ENCODE measurements around the gene MIB1.
"Not testable (repeated sequence)": the region's sequence is repeated elsewhere in the genome, so short reads cannot be mapped to it uniquely, and the experiment has no call there.

MIB1 gene

DNA sequence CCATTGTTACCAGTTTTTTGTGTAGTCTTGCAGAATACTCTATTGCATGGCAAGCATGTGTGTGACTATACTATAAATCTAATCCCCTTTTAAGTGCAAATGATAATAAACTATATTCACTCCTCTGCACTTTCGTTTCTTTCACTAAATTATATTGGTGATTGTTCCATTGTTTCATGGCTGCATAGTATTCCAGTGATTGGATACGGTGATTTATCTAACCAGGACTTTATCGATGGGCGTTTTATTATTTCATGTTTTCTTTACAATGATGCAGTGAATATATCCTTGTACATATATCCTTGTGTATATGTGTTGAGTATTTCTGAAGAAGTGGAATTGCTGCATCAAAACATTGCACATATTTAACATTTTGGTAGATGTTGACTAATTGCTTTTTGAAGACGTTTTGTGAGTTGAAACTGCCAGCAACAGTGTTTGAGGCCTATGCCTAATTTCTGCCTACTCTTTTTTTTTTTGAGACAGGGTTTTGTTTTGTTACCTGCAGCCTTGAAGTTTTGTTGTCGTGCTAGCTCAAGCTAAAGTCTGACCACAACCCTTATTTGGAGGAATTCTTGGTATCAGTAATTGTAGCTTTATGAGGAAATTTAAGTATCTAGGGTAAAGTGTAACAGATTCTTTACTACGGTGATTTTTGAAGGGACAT, 2.7 kb downstream of the MIB1 start:
- DNase-seq (ENCODE audit: low read depth): no peak

DNA sequence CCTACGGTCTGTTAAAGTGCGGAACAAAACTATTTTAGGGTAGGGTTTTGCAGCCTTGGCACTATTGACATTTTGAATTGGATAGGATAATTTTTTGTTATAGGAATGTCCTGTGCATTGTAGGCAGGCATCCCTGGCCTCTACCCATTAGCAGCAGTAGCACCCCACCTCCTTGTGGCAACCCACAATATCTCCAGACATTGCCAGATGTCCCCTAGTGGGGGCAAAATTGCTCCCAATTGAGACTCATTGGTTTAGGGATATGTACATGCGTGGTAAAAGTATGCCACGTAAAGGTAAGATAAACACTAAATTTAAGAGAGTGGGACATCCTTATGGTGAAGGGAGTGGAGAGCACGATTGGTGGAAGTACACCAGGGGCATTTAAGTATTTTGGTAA, 4.6 kb downstream of the MIB1 start:
- DNase-seq (ENCODE audit: low read depth): peak; percentile 14

DNA sequence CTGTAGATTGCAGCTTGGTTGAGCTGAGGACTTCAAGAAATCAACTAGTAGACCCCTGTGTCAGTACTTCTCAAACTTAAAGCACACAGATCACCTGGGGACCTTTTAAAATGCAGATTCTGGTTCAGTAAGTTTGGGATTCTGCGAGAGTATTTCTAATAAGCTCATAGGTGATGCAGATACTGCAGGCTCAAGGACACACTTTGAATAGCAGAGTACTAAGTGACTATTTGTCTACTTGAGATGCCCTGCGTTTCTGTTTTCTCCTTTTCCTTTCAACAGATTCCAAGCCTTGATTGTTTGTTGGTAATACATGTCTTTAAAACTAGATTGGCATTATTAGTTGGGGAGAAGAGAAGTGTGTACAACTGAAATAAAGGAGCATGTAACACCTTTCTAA, 6.7 kb downstream of the MIB1 start:
- no peak for DNase-seq (ENCODE audit: low read depth)

DNA sequence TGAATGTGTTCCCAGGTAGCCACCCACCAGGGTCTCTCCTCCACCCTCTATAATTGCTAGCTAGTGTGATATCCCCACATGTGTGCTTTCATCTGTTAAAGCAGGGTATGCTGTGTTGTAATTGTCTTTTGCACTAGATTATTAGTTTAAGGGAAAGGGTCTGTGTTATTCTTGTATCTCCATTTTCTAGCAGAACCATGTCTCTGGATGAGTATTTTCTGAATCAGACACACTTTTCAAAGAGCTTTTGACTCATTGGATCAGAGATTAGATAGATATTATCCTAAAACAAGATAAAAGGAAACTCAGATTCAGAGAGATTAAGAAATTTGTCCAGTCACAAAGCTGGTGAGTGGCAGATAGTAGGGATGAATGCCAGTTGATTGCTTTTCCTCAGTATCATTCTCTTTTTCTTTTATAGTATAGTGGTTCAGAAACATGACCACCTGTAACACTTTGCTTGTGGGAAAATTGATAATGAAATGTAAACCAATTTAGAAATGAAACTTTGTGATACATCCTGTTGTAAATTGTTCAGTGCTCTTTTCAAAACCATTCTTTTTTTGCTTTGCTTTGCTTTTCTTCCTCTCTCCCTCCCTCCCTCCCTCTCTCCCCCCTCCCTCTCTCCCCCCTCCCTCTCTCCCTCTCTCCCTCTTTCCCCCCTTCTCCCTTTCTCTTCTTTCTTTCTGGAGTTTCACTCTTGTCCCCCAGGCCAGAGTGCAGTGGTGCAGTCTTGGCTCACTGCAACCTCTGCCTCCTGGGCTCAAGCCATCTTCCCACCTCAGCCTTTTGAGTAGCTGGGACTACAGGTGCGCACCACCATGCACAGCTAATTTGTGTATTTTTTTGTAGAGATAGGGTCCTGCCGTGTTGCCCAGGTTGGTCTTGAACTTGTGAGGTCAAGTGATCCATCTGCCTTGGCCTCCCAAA, 7.4 kb downstream of the MIB1 start:
- DNase-seq (ENCODE audit: low read depth): peak; percentile 22

DNA sequence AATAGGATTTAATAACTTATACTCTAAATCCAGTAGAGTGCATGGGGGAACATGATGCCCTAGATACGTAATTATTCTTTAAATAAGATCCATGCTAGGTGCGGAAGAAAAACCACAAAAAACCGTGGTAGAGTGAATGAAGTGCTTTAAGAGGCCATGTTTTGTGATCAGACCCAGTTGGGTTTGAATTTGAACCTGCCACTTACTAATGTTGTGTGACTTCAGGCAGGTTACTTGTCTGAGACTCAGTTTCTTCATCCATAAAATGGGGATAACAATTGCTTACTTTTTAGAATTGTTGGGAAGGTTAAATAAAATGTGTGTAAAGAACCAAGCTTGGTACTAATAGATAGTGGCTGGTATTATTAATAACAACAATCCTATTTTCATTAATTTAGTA, 17.2 kb downstream of the MIB1 start:
- no peak for DNase-seq (ENCODE audit: low read depth)

DNA sequence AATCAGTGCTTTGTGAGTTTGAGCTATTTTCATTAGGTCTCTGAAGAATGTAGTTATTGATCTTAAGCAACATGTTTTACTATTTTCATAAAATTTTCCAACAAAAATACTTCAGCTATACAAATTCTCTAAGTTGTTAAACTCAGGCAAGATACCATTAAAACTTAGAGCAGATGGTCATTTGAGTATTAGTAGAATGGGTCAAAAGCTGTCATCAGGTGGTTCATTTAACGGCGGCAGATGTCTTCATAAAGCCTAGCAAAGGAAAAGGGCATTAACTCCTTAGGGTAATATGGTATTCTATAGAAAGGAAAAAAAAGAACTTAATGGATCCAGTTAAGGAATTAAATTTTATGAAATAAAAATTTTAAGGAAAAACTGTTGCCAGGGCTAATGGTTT, 19.2 kb downstream of the MIB1 start:
- no peak for DNase-seq (ENCODE audit: low read depth)

DNA sequence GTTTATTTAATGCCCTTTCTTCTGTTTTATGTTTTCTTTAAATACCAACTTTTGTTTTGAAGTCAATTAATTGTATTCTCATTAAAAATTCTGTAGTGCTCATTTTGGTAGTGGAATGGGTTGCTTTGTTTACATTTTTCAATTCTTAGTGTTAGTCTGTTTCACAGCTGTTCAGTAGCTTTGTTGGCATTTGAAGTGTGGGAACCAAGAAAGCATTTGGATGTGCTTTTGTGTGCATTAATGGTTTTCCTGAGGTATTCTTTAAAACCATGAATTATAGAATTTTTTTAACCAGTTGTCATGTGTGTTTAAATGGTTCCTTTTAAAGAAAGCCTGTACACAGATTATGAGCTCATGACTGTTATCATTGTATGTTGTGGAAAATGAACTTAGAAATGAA, 19.7 kb downstream of the MIB1 start:
- DNase-seq (ENCODE audit: low read depth): no peak

DNA sequence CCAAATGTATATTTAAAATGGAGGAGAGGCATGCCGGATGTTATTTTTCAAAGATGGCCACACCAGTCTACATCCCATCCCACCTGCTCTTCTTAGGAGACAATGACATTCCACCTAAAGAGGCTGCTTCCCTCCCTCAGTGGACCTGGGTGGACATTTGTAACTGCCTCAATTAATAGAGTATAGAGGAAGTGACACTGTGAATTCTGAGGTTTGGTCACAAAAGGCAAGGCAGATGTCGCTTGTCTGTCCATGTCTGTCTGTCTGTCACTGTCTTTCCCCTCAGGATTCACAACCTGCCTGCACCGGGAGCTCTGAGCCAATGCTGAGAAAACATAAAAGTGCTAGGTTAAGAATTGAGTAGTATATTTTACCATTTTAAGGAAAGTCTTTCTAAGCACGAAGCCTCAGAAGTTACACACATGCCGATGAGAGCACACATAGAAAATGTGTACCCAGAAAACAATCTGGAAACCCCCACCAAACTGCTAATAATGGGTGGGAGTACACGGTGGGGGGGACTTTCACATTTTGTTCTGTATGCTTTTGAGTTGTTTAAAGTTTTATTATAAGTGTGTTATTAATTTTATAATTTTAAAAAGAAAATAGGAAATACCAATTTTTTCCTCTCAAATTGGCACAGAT, 21.0 kb downstream of the MIB1 start:
- no peak for DNase-seq (ENCODE audit: low read depth)

DNA sequence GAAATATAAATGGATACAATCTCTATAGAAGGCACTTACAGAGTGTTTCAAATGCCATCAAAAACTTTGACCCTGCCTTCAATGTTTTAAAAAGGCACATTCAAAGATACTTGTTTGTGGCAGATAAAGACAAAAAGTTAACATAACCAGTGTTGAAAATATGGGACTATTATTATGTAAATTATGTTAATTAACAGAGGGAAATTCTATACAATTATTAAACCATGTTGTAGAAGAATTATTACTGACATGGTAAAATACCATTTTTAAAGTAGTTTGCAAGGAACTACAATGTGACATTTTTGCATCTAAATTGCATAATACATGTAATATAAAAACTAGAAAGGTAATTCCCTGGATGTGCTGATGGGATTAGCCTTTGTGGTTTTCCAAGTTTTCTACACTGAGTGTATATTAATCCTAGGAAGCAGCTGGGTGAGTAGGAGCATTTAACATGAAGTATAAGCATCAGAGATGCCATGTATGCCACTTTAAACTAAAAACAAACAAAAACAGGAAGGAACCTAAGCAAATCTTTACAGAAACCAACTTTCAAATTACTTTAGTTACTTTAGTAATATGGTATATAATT, 21.7 kb downstream of the MIB1 start:
- no peak for DNase-seq (ENCODE audit: low read depth)

DNA sequence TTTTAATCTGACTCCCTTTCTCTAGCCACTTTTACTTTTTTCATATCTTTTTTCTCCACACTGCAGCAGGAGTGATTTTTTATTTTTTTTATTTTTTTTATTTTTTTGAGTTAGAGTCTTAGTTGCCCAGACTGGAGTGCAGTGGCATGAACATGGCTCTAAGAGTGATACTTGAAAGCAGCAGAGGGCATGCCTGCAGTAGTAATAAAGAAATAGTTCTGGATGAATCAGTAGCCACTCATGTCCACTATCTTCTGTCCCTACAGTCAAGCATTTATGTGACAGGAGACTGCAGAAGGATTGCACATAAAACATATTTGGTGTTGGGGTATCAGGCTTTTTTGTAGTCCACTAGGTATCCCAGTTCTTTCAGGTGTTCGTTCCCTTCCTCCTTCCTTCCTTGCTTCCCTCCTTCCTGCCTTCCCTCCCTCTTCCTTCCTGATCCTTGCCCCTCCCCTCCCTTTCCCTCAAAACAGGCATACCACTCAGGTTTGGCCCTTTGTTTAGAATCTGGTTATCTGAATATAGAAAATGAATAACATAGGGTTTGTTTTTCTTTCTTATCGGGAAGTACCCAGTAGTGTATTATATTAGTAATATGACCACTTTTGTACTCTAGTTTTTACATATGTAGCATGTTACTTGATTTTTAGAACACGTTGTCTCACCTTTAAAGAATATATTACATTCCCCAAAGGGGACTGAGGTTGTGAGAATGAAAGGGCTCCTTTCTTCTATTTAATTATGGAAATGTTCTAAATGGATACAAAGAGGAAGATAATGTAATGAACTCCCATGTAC, 23.5 kb downstream of the MIB1 start:
- no peak for DNase-seq (ENCODE audit: low read depth)

DNA sequence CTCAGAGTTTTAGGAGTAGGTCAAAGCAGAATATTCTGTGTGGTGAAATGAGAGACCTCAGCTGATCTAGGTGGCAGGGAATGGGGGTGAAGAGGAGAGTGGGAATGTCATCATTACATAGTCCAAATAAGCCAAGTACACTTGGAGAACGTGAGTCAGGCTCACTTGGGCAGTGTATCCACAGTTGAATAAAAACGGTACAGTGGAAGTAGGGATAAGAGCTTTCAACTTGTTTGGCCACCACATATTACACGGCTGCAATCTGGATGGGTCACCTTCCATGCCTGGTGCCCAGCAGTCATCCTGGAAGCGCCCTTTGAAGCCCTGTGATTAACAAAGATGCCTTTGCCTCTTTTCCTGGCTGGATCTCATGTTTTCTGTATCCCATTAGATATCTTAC, 28.6 kb downstream of the MIB1 start:
- DNase-seq (ENCODE audit: low read depth): no peak

DNA sequence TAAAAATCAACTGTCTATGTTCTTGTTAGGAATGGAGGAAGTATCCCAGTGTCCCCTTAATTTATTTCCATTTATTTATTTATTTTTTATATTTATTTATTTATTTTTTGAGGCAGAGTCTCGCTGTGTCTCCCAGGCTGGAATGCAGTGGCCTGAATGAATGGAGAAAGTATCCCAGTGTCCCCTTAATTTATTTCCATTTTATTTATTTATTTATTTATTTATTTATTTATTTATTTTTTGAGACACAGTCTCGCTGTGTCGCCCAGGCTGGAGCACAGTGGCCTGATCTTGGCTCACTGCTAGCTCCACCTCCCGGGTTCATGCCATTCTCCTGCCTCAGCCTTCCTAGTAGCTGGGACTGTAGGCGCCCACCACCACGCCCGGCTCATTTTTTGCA, 34.1 kb downstream of the MIB1 start:
- DNase-seq (ENCODE audit: low read depth): no peak

DNA sequence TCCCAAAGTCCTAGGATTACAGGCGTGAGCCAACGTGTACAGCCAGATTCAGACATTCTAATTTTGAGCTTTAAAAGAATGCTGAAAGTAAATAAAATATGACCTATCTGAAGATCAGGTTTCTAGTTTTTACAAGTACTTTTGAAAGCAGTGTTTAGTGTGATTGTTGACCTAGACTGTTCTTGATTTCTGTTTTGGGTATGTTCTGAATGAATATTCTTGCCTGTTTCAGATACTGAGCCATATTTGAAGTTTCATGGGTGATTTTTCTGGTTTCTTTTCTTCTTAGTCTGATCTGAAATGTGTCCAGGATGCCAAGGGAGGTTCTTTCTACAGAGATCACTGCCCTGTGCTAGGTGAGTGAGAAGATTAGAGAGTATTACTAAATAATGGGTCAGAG, 37.2 kb downstream of the MIB1 start:
- no peak for DNase-seq (ENCODE audit: low read depth)

DNA sequence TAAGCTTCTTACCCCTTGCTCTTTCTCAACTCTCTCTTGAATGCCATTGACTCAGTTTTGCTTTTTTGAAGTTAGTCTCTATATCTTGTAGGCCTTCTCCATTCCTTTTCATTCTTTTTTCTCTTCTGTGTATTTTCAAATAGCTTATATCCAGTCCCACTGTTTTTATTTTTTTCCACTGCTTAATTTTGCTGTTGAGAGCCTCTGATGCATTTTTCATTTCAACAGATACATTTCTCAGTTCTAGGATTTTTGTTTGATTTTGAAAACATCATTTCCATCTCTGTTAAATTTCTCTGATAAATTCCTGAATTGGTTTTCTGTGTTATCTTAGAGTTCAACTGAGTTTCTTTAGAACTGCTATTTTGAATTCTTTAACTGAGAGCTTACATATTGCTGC, 45.9 kb downstream of the MIB1 start:
- DNase-seq (ENCODE audit: low read depth): no peak

DNA sequence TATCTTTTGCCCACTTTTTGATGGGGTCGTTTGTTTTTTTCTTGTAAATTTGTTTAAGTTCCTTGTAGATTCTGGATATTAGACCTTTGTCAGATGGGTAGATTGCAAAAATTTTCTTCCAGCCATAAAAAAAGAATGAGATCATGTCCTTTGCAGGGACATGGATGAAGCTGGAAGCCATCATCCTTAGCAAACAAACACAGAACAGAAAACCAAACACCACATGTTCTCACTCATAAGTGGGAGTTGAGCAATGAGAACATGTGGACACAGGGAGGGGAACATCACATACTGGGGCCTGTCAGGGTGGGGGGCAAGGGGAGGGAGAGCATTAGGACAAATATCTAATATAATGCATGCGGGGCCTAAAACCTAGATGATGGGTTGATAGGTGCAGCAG, 55.5 kb downstream of the MIB1 start:
- DNase-seq (ENCODE audit: low read depth): not testable (repeated sequence)

DNA sequence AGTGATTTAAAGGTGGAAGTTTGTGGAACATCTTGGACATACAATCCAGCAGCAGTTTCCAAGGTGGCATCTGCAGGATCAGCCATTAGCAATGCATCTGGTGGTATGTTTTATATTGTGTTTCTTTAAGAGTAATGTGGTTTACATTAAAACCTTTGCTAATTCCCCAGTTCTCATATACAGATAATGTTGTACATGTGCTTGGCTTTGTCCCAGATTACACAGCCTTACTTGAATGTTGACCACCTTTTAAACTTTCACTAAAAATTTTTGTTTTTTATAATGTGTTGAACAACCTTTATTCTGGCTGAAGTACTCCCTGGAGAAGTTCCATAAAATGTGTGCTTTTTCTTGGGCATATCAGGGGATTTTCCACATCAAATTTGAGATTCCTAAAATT, 57.5 kb downstream of the MIB1 start:
- DNase-seq (ENCODE audit: low read depth): no peak

DNA sequence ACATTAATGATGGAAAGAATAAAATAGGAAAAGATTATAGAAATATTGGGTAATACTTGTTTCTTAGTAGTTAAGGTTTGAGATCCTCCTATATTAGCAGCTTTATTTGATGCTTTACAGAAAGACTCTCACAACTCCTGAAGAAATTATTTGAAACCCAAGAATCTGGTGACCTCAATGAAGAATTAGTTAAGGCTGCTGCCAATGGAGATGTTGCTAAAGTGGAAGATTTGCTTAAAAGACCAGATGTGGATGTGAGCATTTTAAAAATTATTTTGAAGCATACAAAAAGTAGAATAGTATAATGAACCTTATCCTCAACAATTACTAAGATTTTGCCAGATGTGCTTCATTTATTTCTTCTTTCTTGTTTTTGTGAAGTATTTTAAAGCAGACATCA, 59.1 kb downstream of the MIB1 start:
- no peak for DNase-seq (ENCODE audit: low read depth)

DNA sequence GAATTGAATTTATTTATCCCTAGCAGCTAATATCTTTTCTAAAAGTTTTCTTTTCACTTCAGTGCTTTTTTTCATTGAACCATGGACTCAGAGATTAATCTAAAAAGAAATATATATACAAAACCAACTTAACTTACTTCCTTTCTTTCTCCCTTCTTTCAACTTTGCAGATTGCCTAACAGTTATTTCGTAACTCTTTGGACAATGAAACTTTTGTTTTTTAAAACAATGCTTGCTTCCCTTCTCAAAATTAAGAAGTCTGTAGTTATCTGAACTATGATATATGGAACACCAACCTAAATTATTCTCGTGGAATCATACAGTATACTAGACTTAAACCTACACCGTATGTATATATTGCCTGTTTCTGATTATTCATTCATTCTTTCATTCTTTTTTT, 62.9 kb downstream of the MIB1 start:
- peak; percentile 1 for DNase-seq (ENCODE audit: low read depth)

DNA sequence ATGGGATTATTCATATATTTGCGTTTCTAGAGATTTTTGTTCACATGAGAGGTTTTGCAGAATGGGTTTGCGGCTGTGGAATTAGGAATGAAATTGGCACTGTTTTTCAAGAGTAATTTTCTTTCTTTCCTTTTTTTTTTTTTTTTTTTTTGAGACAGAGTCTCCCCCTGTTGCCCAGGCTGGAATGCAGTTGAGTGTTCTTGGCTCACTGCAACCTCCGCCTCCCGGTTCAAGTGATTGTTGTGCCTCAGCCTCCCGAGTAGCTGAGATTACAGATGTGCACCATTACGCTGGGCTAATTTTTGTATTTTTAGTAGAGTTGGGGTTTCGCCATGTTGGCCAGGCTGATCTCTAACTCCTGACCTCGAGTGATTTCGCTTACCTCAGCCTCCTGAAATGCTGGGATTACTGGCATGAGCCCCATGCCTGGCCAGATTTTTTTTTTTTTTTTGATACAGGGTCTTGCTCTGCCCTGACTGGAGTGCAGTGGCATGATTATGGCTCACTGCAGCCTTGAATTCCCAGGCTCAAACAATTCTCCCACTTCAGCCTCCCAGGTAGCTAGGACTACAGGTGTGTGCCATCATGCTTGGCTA, 65.3 kb downstream of the MIB1 start:
- DNase-seq (ENCODE audit: low read depth): no peak

DNA sequence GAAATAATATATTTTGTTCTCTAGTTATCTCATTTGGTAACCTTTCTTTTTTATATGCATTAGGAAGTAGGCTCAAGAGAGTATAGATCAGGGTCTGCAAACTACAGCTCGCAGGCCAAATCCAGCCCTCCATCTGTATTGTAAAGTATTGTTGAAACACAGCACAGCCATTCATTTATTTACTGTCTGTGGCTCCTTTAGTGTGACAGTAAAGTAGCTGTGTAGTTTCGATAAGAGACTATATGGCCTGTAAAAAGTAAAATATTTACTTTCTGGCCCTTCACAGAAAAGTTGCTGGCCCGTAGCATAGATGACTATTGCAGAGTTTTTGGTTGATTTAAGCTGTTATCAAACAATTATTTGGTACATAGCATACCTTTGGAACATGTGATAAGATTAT, 67.6 kb downstream of the MIB1 start:
- DNase-seq (ENCODE audit: low read depth): no peak

DNA sequence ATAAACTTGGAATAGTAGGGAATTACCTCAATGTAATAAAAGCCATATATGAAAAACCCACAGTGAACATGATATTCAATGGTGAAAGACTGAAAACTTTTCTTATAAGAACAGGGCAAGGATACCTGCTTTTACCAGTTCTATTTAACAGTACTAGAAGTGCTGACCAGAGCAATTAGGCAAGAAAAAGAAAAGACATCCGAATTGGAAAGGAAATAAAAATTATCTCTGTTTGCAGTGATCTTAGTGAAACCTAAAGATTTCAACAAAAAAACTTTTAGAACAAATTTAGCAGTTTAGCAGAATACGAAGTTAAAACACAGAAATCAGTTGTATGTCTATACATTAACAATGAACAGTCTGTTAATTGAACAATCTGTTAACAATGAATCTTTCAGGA, 69.1 kb downstream of the MIB1 start:
- DNase-seq (ENCODE audit: low read depth): no peak

DNA sequence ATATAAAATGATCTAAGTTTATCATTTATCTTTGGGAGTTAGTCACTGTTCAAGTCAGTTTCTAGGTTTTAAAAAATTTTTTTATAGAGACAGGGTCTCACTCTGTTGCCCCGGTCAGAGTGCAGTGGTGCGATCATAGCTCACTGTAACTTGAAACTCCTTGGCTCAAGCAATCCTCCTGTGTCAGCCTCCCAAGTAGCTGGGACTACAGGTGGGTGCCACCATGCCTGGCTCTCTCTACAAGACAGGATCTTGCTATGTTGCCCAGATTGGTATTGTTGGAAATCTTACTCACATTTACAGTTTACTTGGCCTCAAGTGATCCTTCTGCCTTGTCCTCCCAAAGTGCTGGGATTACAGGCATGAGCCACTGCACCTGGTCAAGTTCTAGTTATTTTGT, 74.5 kb downstream of the MIB1 start:
- DNase-seq (ENCODE audit: low read depth): no peak
